ENCODE measurements around the gene UBR2. TPM values are rescaled to one million over a fixed set of nuclear protein-coding genes. Genes with fewer than 3 reads are reported as not detected.
"Not testable (repeated sequence)": the region's sequence is repeated elsewhere in the genome, so short reads cannot be mapped to it uniquely, and the experiment has no call there.

The UBR2 gene
- total RNA-seq, 4 donors from 2014 or later = 22.7 to 28.7 (median 25.3) TPM

DNA sequence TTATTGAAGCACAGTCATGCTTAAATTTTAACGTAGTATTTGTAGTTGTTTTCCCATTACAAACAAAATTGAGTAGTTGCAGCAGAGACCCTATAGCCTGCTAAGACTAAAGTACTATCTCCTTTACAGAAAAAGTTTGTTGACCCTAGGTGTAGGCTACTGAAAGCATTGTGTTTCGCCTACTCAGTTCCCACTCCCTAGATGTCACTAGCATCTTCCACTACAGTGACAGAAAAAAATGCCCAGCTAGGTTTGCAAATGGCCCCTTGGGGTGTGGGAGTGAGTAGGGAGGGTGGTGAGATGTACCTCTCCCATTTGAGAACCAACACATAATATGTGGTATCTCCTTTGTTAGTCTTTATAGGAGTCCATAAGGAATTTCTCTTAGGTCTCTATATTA, 34.5 kb downstream of the UBR2 start:
- WGBS, 2 donors = 92 to 95% methylated on average over 2 of the region's 2 CpGs
- TF ChIP-seq, protein P1, sequence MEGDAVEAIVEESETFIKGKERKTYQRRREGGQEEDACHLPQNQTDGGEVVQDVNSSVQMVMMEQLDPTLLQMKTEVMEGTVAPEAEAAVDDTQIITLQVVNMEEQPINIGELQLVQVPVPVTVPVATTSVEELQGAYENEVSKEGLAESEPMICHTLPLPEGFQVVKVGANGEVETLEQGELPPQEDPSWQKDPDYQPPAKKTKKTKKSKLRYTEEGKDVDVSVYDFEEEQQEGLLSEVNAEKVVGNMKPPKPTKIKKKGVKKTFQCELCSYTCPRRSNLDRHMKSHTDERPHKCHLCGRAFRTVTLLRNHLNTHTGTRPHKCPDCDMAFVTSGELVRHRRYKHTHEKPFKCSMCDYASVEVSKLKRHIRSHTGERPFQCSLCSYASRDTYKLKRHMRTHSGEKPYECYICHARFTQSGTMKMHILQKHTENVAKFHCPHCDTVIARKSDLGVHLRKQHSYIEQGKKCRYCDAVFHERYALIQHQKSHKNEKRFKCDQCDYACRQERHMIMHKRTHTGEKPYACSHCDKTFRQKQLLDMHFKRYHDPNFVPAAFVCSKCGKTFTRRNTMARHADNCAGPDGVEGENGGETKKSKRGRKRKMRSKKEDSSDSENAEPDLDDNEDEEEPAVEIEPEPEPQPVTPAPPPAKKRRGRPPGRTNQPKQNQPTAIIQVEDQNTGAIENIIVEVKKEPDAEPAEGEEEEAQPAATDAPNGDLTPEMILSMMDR (IDR thresholded peaks at IDR 0.05) = no peak
- TF ChIP-seq POLR2A (IDR thresholded peaks at IDR 0.05) = no peak

DNA sequence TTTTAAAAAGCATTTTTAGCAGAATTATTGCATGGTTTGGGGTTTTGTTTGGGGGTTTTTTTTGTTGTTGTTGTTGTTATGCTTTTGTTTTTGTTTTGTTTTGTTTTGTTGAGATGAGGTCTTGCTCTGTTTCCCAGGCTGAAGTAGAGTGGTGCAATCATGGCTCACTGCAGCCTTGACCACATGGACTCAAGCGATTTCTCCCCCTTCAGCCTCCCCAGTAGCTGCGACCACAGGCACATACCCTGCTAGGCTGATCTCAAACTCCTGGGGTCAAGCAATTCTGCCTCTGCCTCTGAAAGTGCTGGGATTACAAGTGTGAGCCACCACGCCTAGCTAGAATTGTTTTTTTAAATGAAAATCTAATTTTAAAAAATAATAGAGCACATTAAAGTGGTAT, 35.7 kb downstream of the UBR2 start:
- WGBS, 2 donors = 95% methylated on average over 3 of the region's 3 CpGs
- H3K4me3 ChIP-seq (ENCODE audit: low read depth, poor library complexity, severe bottlenecking) = no peak overlapping the region
- TF ChIP-seq, protein P1 (IDR thresholded peaks at IDR 0.05) = no peak
- TF ChIP-seq POLR2A (IDR thresholded peaks at IDR 0.05) = no peak
- intact Hi-C loops (cut with DNase I; ENCODE audit: low total_unique reads) = no loop called here
- no peak for DNase-seq (ENCODE audit: low spot score in 2 of 2)

More for the DNA sequence above, 34.5 kb downstream of the UBR2 start:
- DNase-seq (ENCODE audit: low spot score in 2 of 2) = no peak
- H3K4me3 ChIP-seq (ENCODE audit: low read depth, poor library complexity, severe bottlenecking) = no peak overlapping the region
- intact Hi-C loops (cut with DNase I; ENCODE audit: low total_unique reads) = no loop called here

DNA sequence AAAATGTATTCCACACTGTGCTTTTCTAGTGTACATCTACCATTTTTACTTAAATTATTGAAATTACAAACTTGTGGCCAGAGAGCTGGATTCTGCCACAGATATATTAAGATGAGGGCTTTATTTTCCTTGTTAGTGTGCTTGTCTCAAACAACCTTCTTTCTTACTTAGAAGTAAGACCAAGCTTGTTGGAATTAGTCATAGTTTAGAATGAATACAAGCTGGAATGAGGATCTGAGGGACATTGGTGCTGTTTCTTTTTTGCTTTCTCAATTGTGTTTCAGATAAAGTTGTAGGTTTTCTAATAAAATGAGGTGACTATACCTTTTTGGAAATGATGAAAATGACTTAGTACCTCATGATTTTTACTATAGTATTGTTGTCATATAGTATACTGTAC, 40.3 kb downstream of the UBR2 start:
- intact Hi-C loops (cut with DNase I; ENCODE audit: low total_unique reads) = no loop called here
- no peak for DNase-seq (ENCODE audit: low spot score in 2 of 2)
- no peak for TF ChIP-seq POLR2A (IDR thresholded peaks at IDR 0.05)
- TF ChIP-seq, protein P1 (IDR thresholded peaks at IDR 0.05) = no peak
- H3K4me3 ChIP-seq (ENCODE audit: low read depth, poor library complexity, severe bottlenecking) = no peak overlapping the region

DNA sequence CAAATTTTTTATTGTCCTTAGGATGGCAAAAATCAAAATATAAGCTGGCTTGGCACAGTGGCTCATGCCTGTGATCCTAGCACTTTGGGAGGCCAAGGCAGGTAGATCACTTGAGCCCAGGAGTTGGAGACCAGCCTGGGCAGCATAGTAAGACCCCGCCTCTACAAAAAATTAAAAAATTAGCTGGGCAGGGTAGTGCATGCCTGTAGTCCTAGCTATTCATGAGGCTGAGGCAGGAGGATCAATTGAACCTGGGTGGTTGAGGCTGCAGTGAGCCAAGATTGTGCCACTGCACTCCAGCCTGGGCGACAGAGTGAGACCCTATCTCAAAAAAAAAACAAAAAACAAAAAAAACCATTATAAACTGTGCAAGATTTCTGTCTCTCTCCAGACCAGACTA, 40.9 kb downstream of the UBR2 start:
- WGBS, 2 donors = 97 to 98% methylated on average over 2 of the region's 2 CpGs
- intact Hi-C loops (cut with DNase I; ENCODE audit: low total_unique reads); DNase-seq (ENCODE audit: low spot score in 2 of 2); H3K4me3 ChIP-seq (ENCODE audit: low read depth, poor library complexity, severe bottlenecking): not testable (repeated sequence)

DNA sequence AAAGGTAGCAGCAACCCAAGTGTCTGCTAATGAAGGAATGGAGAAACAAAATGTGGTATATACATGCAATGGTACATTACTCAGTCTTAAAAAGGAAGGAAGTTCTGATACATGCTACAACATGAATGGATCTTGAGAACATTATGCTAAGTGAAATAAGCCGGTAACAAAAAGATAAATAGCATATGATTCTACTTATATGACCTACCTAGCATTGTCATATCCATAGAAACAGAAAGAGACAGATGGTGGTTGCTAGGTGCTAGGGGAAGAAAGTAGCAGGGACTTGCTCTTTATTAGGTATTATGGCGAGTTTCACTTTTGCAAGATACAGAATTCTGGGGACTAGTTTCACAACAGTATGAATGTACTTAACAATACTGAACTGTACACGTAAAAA, 46.6 kb downstream of the UBR2 start:
- DNase-seq (ENCODE audit: low spot score in 2 of 2) = no peak
- TF ChIP-seq, protein P1 (IDR thresholded peaks at IDR 0.05) = no peak
- no peak for TF ChIP-seq POLR2A (IDR thresholded peaks at IDR 0.05)
- 83 to 89% methylated on average over 3 of the region's 3 CpGs for WGBS, 2 donors
- H3K4me3 ChIP-seq (ENCODE audit: low read depth, poor library complexity, severe bottlenecking) = no peak overlapping the region
- intact Hi-C loops (cut with DNase I; ENCODE audit: low total_unique reads) = no loop called here

DNA sequence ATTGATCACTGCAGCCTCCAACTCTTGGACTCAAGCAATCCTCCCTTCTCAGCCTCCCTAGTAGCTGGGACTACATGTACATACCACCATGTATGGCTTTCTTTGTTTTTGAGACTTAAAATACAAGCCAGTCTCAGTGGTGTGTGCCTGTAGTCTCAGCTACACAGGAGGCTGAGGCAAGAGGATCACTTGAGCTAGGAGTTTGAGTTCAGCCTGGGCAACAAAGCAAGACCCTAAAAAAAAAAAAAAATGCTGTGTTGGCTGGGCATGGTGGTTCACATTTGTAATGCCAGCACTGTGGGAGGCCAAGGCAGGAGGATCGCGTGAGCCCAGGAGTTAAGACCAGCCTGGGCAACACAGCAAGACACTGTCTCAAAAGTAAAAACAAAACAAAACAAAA, 51.7 kb downstream of the UBR2 start:
- H3K4me3 ChIP-seq (ENCODE audit: low read depth, poor library complexity, severe bottlenecking) = no peak overlapping the region
- TF ChIP-seq, protein P1 (IDR thresholded peaks at IDR 0.05) = no peak
- no peak for DNase-seq (ENCODE audit: low spot score in 2 of 2)
- intact Hi-C loops (cut with DNase I; ENCODE audit: low total_unique reads) = no loop called here
- WGBS, 2 donors = 88 to 93% methylated on average over 2 of the region's 2 CpGs

All from lower leg skin (tissue), 4 donors.